ENCODE data around the gene MAP3K5.

- TF ChIP-seq CTCF (IDR thresholded peaks at IDR 0.05; ENCODE audit: insufficient read depth, low read length, poor library complexity, severe bottlenecking) (no peak), EZH2phosphoT487 (conservative IDR thresholded peaks at IDR 0.05; ENCODE audit: low read length) (no peak)
Observed at GRCh38 chr6:136793363-136793762, 1.1 kb upstream of the MAP3K5 start.
